HepG2 (cell line): ENCODE results near the gene CAPZA2. TPM values are rescaled to one million over a fixed set of nuclear protein-coding genes. Genes with fewer than 3 reads are reported as not detected.

ENCODE experiments used
- ARNT ChIP-seq: fragments of 450-650 bp; IDR thresholded peaks from 2 replicates; pipeline ENCODE4 v1.6.1; 2017
- CBX1 ChIP-seq: IDR thresholded peaks from one replicate; pipeline ENCODE4 v1.6.1; 2016; ENCODE audit warnings: antibody characterized with exemption, low read depth
- CC2D1A ChIP-seq: sonication (generic); formaldehyde crosslinking; IDR thresholded peaks from 2 replicates; pipeline ENCODE4 v1.8.1; 2023; ENCODE audit warnings: mild to moderate bottlenecking, missing genetic modification reagents
- CENPT ChIP-seq: sonication (generic); formaldehyde crosslinking; IDR thresholded peaks from 2 replicates; pipeline ENCODE4 v1.8.0; 2022; ENCODE audit warnings: low read depth, mild to moderate bottlenecking, moderate library complexity, missing genetic modification reagents
- DNMT3B ChIP-seq: conservative IDR thresholded peaks from 2 replicates; pipeline ENCODE4 v1.6.1; 2016; ENCODE audit warnings: missing biosample characterization, control low read depth
- ETV5 ChIP-seq: IDR thresholded peaks from 2 replicates; pipeline ENCODE4 v1.6.1; 2018; ENCODE audit warnings: missing biosample characterization, missing genetic modification reagents, inconsistent platforms, borderline replicate concordance
- FOSL2 ChIP-seq: sonication (generic); formaldehyde crosslinking; IDR thresholded peaks from 2 replicates; pipeline ENCODE4 v1.4.0; 2020; ENCODE audit warnings: missing genetic modification reagents
- HNF1B ChIP-seq: sonication (generic); formaldehyde crosslinking; IDR thresholded peaks from 2 replicates; pipeline ENCODE4 v1.5.1; 2020; ENCODE audit warnings: mild to moderate bottlenecking, moderate library complexity, missing genetic modification reagents
- HNF4A ChIP-seq: sonication (generic); formaldehyde crosslinking; IDR thresholded peaks from 2 replicates; pipeline ENCODE4 v1.4.0; 2020; ENCODE audit warnings: missing genetic modification reagents
- IKZF1 ChIP-seq: fragments of 450-650 bp; IDR thresholded peaks from 2 replicates; pipeline ENCODE4 v1.7.1; 2016
- KDM2A ChIP-seq: sonication (generic); formaldehyde crosslinking; IDR thresholded peaks from 2 replicates; pipeline ENCODE4 v1.4.0; 2020; ENCODE audit warnings: low read depth, missing genetic modification reagents, borderline replicate concordance
- KMT2B ChIP-seq: IDR thresholded peaks from 2 replicates; pipeline ENCODE4 v1.6.1; 2016; ENCODE audit warnings: missing genetic modification reagents, missing compliant biosample characterization
- MEIS2 ChIP-seq: sonication (generic); formaldehyde crosslinking; IDR thresholded peaks from 2 replicates; pipeline ENCODE4 v1.9.0; 2021; ENCODE audit warnings: mild to moderate bottlenecking, missing genetic modification reagents
- NFKB2 ChIP-seq: sonication (generic); formaldehyde crosslinking; IDR thresholded peaks from 2 replicates; pipeline ENCODE4 v1.4.0; 2020; ENCODE audit warnings: missing genetic modification reagents, borderline replicate concordance
- NFYB ChIP-seq: sonication (generic); formaldehyde crosslinking; IDR thresholded peaks from 2 replicates; pipeline ENCODE4 v1.4.0; 2020; ENCODE audit warnings: missing genetic modification reagents
- POLR2A ChIP-seq, 2 experiments: IDR thresholded peaks; 2 replicates each; pipeline ENCODE4 v1.6.1; 2011; ENCODE audit warnings: low read depth in 2 of 2, low read length in 2 of 2, mild to moderate bottlenecking in 1 of 2, moderate library complexity in 1 of 2; ENCODE audit not compliant: insufficient read depth in 1 of 2
- RFXAP ChIP-seq: sonication (generic); formaldehyde crosslinking; IDR thresholded peaks from 2 replicates; pipeline ENCODE4 v1.4.0; 2020; ENCODE audit warnings: missing genetic modification reagents, borderline replicate concordance
- SNAPC5 ChIP-seq: sonication (generic); formaldehyde crosslinking; IDR thresholded peaks from 2 replicates; pipeline ENCODE4 v1.8.1; 2023; ENCODE audit warnings: mild to moderate bottlenecking, missing genetic modification reagents, borderline replicate concordance
- TMF1 ChIP-seq: sonication (generic); formaldehyde crosslinking; IDR thresholded peaks from 2 replicates; pipeline ENCODE4 v1.8.1; 2022; ENCODE audit warnings: low read depth, missing genetic modification reagents
- U2AF1 ChIP-seq: fragments of 200-400 bp; formaldehyde crosslinking; optimal IDR thresholded peaks from 2 replicates; pipeline ENCODE3; 2017; ENCODE audit warnings: mild to moderate bottlenecking, low read depth, low read length
- ZFP90 ChIP-seq: sonication (generic); formaldehyde crosslinking; IDR thresholded peaks from 2 replicates; pipeline ENCODE4 v1.8.0; 2022; ENCODE audit warnings: missing genetic modification reagents, mild to moderate bottlenecking, inconsistent platforms, borderline replicate concordance
- ZKSCAN1 ChIP-seq: fragments of 150-350 bp; IDR thresholded peaks from 2 replicates; pipeline ENCODE4 v1.6.1; 2014; ENCODE audit warnings: low read length
- ZNF136 ChIP-seq: sonication (generic); formaldehyde crosslinking; IDR thresholded peaks from 2 replicates; pipeline ENCODE4 v1.8.1; 2022; ENCODE audit warnings: low read depth, mild to moderate bottlenecking, moderate library complexity, missing genetic modification reagents
- ZNF326 ChIP-seq: sonication (generic); formaldehyde crosslinking; IDR thresholded peaks from 2 replicates; pipeline ENCODE4 v1.4.0; 2020; ENCODE audit warnings: missing genetic modification reagents, borderline replicate concordance
- ZNF496 ChIP-seq: sonication (generic); formaldehyde crosslinking; IDR thresholded peaks from 2 replicates; pipeline ENCODE4 v1.8.1; 2023; ENCODE audit warnings: mild to moderate bottlenecking, moderate library complexity, missing genetic modification reagents; ENCODE audit not compliant: insufficient replicate concordance
- ZNF574 ChIP-seq: sonication (generic); formaldehyde crosslinking; IDR thresholded peaks from 2 replicates; pipeline ENCODE4 v1.4.0; 2020; ENCODE audit warnings: missing genetic modification reagents
- ZNF597 ChIP-seq: sonication (generic); formaldehyde crosslinking; IDR thresholded peaks from 2 replicates; pipeline ENCODE4 v1.5.0; 2020; ENCODE audit warnings: missing genetic modification reagents
- ZNF776 ChIP-seq: sonication (generic); formaldehyde crosslinking; IDR thresholded peaks from 2 replicates; pipeline ENCODE4 v1.4.0; 2020; ENCODE audit warnings: mild to moderate bottlenecking, missing genetic modification reagents
- ZNF83 ChIP-seq: sonication (generic); formaldehyde crosslinking; IDR thresholded peaks from 2 replicates; pipeline ENCODE4 v1.4.0; 2020; ENCODE audit warnings: missing genetic modification reagents, mild to moderate bottlenecking, borderline replicate concordance
- polyA plus RNA-seq, 8 experiments: library from polyadenylated mRNA; depleted of rRNA in 3 of 8; stranded (reverse) in 7 of 8; unstranded in 1 of 8; fragments of >200 nt; fragmentation: Illumina TruSeq in 4 of 8; extraction: Trizol in 4 of 8; gene quantifications; 2 replicates each; pipeline versions ENCODE4 v1.2.1 to v1.2.3, GENCODE V29; 2011 to 2016; ENCODE audit warnings: low read depth in 4 of 8, missing spikeins in 1 of 8, mixed read lengths in 1 of 8; ENCODE audit not compliant: insufficient read depth in 1 of 8
- total RNA-seq, 5 experiments: library from RNA; depleted of rRNA; stranded (reverse); fragments of >200 nt; fragmentation: Illumina TruSeq; extraction: Trizol; gene quantifications; 2 replicates each; pipeline ENCODE4 v1.2.3, GENCODE V29; 2016; ENCODE audit warnings: low read depth in 1 of 5

The CAPZA2 gene
- total and polyA plus RNA-seq, 2 of the 13 experiments (the other 11 are each of a cell fraction or from before 2014, with no cell fraction given), result 38.4 to 199 TPM

- TF ChIP-seq ZNF597 (no peak), POLR2A (IDR thresholded peaks at IDR 0.05; ENCODE audit: insufficient read depth in 1 of 2, low read depth in 2 of 2, low read length in 2 of 2) (peak; percentile 58 to 80; a peak in 3 of 4 replicates), NFKB2 (CRISPR knock-in tag) (0 out of 2 replicates have a peak, but pooled peaks have one; percentile 0), ZNF83 (CRISPR knock-in tag) (no peak), KMT2B (CRISPR knock-in tag) (peak; percentile 34), HNF4A (CRISPR knock-in tag) (no peak), IKZF1 (no peak), CBX1 (no peak), ZKSCAN1 (no peak), ARNT (no peak), KDM2A (peak; percentile 54; the same call in 1 of the 2 replicates), ZNF574 (0 out of 2 replicates have a peak, but pooled peaks have one; percentile 29), NFYB (CRISPR knock-in tag) (no peak), ZNF326 (CRISPR knock-in tag) (no peak), U2AF1 (peak; percentile 65), ZNF496 (CRISPR knock-in tag) (no peak), ETV5 (CRISPR knock-in tag) (no peak; the same call in 1 of the 2 replicates), FOSL2 (CRISPR knock-in tag) (peak; percentile 68), DNMT3B (no peak), CC2D1A (no peak), HNF1B (CRISPR knock-in tag) (no peak), TMF1 (CRISPR knock-in tag) (no peak), ZNF136 (no peak), CENPT (CRISPR knock-in tag) (0 out of 2 replicates have a peak, but pooled peaks have one; percentile 17), SNAPC5 (CRISPR knock-in tag) (no peak), ZNF776 (no peak), ZFP90 (CRISPR knock-in tag) (no peak), MEIS2 (CRISPR knock-in tag) (peak; percentile 21), RFXAP (CRISPR knock-in tag) (no peak)
Observed at GRCh38 chr7:116953372-116953905, 91.1 kb downstream of the CAPZA2 start, which contains the start of gene ST7 (continued).
